HUES64 (cell line): Measurements from ENCODE around the gene GLRA3.
"Not testable (repeated sequence)": the region's sequence is repeated elsewhere in the genome, so short reads cannot be mapped to it uniquely, and the experiment has no call there.

Experiments
- H3K27ac ChIP-seq: 2 replicates; pipeline ENCODE4 v1.7.0; 2013; ENCODE audit warnings: low read depth, low read length, inconsistent platforms
- H3K27me3 ChIP-seq: 2 replicates; pipeline ENCODE4 v1.6.1; 2013; ENCODE audit warnings: mild to moderate bottlenecking, low read length; ENCODE audit not compliant: insufficient read depth
- H3K36me3 ChIP-seq: 2 replicates; pipeline ENCODE4 v1.6.1; 2013; ENCODE audit warnings: mild to moderate bottlenecking, low read length; ENCODE audit not compliant: insufficient read depth
- H3K4me1 ChIP-seq: 2 replicates; pipeline ENCODE4 v1.6.1; 2013; ENCODE audit warnings: mild to moderate bottlenecking, low read length, moderate library complexity; ENCODE audit not compliant: insufficient read depth
- H3K4me3 ChIP-seq: 2 replicates; pipeline ENCODE4 v1.5.1; 2013; ENCODE audit warnings: mild to moderate bottlenecking, low read length, moderate library complexity
- H3K9ac ChIP-seq: 2 replicates; pipeline ENCODE4 v1.6.1; 2013; ENCODE audit warnings: mild to moderate bottlenecking, low read depth, low read length
- H3K9me3 ChIP-seq: 2 replicates; pipeline ENCODE4 v1.6.1; 2013; ENCODE audit warnings: low read depth, low read length; ENCODE audit not compliant: insufficient read depth
- WGBS: fragments of 150-250, 120-280 bp; methylation state at CpG from one replicate; pipeline ENCODE4 v1.1.7; 2013; ENCODE audit warnings: missing lambda C conversion rate; 5-methylcytosine and 5-hydroxymethylcytosine counted together

The GLRA3 gene

GRCh38 chr4:174713821-174714220, 115.2 kb downstream of the GLRA3 start:
- H3K4me1 ChIP-seq = peaks cover 7% of the 10 kb centered on the region; the same call in 1 of the 2 replicates
- no peaks in the 10 kb centered on the region for H3K9me3 ChIP-seq
- H3K27me3 ChIP-seq = no peaks in the 10 kb centered on the region
- no peak overlapping the region for H3K9ac ChIP-seq
- WGBS = 69% methylated on average over 2 of the region's 2 CpGs
- H3K4me3 ChIP-seq = no peak overlapping the region
- no peaks in the 10 kb centered on the region for H3K36me3 ChIP-seq
- H3K27ac ChIP-seq = no peak overlapping the region

GRCh38 chr4:174713181-174713580, 115.9 kb downstream of the GLRA3 start:
- Histone ChIP-seq H3K9ac (no peak overlapping the region), H3K9me3 (no peaks in the 10 kb centered on the region), H3K36me3 (no peaks in the 10 kb centered on the region), H3K27ac (no peak overlapping the region), H3K4me3 (no peak overlapping the region), H3K4me1 (peaks cover 7% of the 10 kb centered on the region; the same call in 1 of the 2 replicates), H3K27me3 (no peaks in the 10 kb centered on the region)
- WGBS = 65% methylated on average over 2 of the region's 2 CpGs

- WGBS = 96% methylated on average over 2 of the region's 3 CpGs
Measured at GRCh38 chr4:174709526-174709925, 119.5 kb downstream of the GLRA3 start.

GRCh38 chr4:174708381-174708780, 120.7 kb downstream of the GLRA3 start:
- Histone ChIP-seq H3K9ac (no peak overlapping the region), H3K27ac (no peak overlapping the region)
- 100% methylated on average over 1 of the region's 3 CpGs for WGBS

More at GRCh38 chr4:174709526-174709925, 119.5 kb downstream of the GLRA3 start:
- H3K27ac ChIP-seq = no peak overlapping the region
- H3K9me3 ChIP-seq = no peaks in the 10 kb centered on the region
- peaks cover 7% of the 10 kb centered on the region; the same call in 1 of the 2 replicates for H3K4me1 ChIP-seq
- H3K36me3 ChIP-seq = no peaks in the 10 kb centered on the region
- H3K27me3 ChIP-seq = no peaks in the 10 kb centered on the region
- no peak overlapping the region for H3K9ac ChIP-seq
- no peak overlapping the region for H3K4me3 ChIP-seq

GRCh38 chr4:174707902-174708301, 121.1 kb downstream of the GLRA3 start:
- Histone ChIP-seq H3K9me3 (no peaks in the 10 kb centered on the region), H3K9ac (no peak overlapping the region), H3K4me1 (no peaks in the 10 kb centered on the region), H3K27ac (no peak overlapping the region), H3K4me3 (no peak overlapping the region), H3K27me3 (no peaks in the 10 kb centered on the region), H3K36me3 (no peaks in the 10 kb centered on the region)
- WGBS = 100% methylated on average over 1 of the region's 2 CpGs

More at GRCh38 chr4:174708381-174708780, 120.7 kb downstream of the GLRA3 start:
- no peaks in the 10 kb centered on the region for H3K27me3 ChIP-seq
- H3K4me3 ChIP-seq = no peak overlapping the region
- no peaks in the 10 kb centered on the region for H3K36me3 ChIP-seq
- H3K9me3 ChIP-seq = no peaks in the 10 kb centered on the region
- peaks cover 4% of the 10 kb centered on the region; the same call in 1 of the 2 replicates for H3K4me1 ChIP-seq

GRCh38 chr4:174707051-174707676, 121.9 kb downstream of the GLRA3 start:
- Histone ChIP-seq H3K27me3 (no peaks in the 10 kb centered on the region), H3K9ac (no peak overlapping the region), H3K4me3 (no peak overlapping the region), H3K9me3 (no peaks in the 10 kb centered on the region), H3K4me1 (no peaks in the 10 kb centered on the region), H3K36me3 (no peaks in the 10 kb centered on the region), H3K27ac (no peak overlapping the region)
- WGBS = 91% methylated on average over 4 of the region's 4 CpGs

- Histone ChIP-seq H3K9ac (no peak overlapping the region), H3K27me3 (no peaks in the 10 kb centered on the region), H3K27ac (no peak overlapping the region), H3K4me3 (no peak overlapping the region), H3K9me3 (no peaks in the 10 kb centered on the region), H3K36me3 (no peaks in the 10 kb centered on the region), H3K4me1 (no peaks in the 10 kb centered on the region)
- WGBS = 95% methylated on average over 1 of the region's 1 CpG
Measured at GRCh38 chr4:174702979-174703478, 126.0 kb downstream of the GLRA3 start.

GRCh38 chr4:174699654-174700053, 129.4 kb downstream of the GLRA3 start:
- H3K4me1 ChIP-seq = no peaks in the 10 kb centered on the region
- H3K27me3 ChIP-seq = no peaks in the 10 kb centered on the region
- H3K9me3 ChIP-seq = no peaks in the 10 kb centered on the region
- H3K27ac ChIP-seq = no peak overlapping the region
- H3K4me3 ChIP-seq = no peak overlapping the region
- H3K36me3 ChIP-seq = no peaks in the 10 kb centered on the region
- no peak overlapping the region for H3K9ac ChIP-seq

- no peak overlapping the region for H3K27ac ChIP-seq
- 70% methylated on average over 4 of the region's 4 CpGs for WGBS
- no peak overlapping the region for H3K4me3 ChIP-seq
- H3K4me1 ChIP-seq = no peaks in the 10 kb centered on the region
- H3K9me3 ChIP-seq = no peaks in the 10 kb centered on the region
- H3K36me3 ChIP-seq = no peaks in the 10 kb centered on the region
- no peak overlapping the region for H3K9ac ChIP-seq
- H3K27me3 ChIP-seq = no peaks in the 10 kb centered on the region
Measured at GRCh38 chr4:174697896-174698295, 131.2 kb downstream of the GLRA3 start.

GRCh38 chr4:174697202-174697601, 131.8 kb downstream of the GLRA3 start:
- WGBS = 60% methylated on average over 1 of the region's 1 CpG
- no peak overlapping the region for H3K9ac ChIP-seq
- no peaks in the 10 kb centered on the region for H3K36me3 ChIP-seq
- no peaks in the 10 kb centered on the region for H3K27me3 ChIP-seq
- H3K27ac ChIP-seq = no peak overlapping the region
- H3K9me3 ChIP-seq = no peaks in the 10 kb centered on the region
- H3K4me1 ChIP-seq = no peaks in the 10 kb centered on the region
- H3K4me3 ChIP-seq = no peak overlapping the region

GRCh38 chr4:174696657-174697056, 132.4 kb downstream of the GLRA3 start:
- H3K27me3 ChIP-seq = no peaks in the 10 kb centered on the region
- H3K4me3 ChIP-seq = no peak overlapping the region
- no peak overlapping the region for H3K27ac ChIP-seq
- no peak overlapping the region for H3K9ac ChIP-seq
- H3K4me1 ChIP-seq = no peaks in the 10 kb centered on the region
- no peaks in the 10 kb centered on the region for H3K9me3 ChIP-seq
- no peaks in the 10 kb centered on the region for H3K36me3 ChIP-seq

GRCh38 chr4:174691876-174692275, 137.2 kb downstream of the GLRA3 start:
- peaks cover 16% of the 10 kb centered on the region for H3K9me3 ChIP-seq
- H3K9ac ChIP-seq, H3K27ac ChIP-seq, H3K4me3 ChIP-seq, H3K36me3 ChIP-seq, H3K27me3 ChIP-seq, H3K4me1 ChIP-seq: not testable (repeated sequence)
- 87% methylated on average over 24 of the region's 24 CpGs for WGBS
